OCI-LY7 (cell line): Measurements from ENCODE around the gene WDR49. TPM values are rescaled to one million over a fixed set of nuclear protein-coding genes. Genes with fewer than 3 reads are reported as not detected.

ENCODE experiments used
- BruUV-seq: library from RNA; stranded (reverse); fragments of 400-500 nt; replicated peaks from 2 replicates; lab custom pipeline; 2021; lab: Mats Ljungman, UMichigan
- CTCF ChIA-PET: fragments of 300-600 bp; sonication (Branson Sonifier 250); formaldehyde crosslinking; loops from one replicate; lab custom pipeline; 2022; ENCODE audit warnings: antibody characterized with exemption; ENCODE audit not compliant: unreplicated experiment; lab: Charles Lee
- POLR2A ChIA-PET: fragments of 300-600 bp; sonication (Branson Sonifier 250); formaldehyde crosslinking; loops from one replicate; lab custom pipeline; 2022; ENCODE audit warnings: antibody characterized with exemption; lab: Charles Lee
- DNase-seq: peaks from one replicate; pipeline ENCODE4 v3.0.0-alpha.2; 2015; ENCODE audit warnings: low spot score
- H2AFZ ChIP-seq: fragments of 200-600 bp; sonication (generic), shearing (Covaris generic); 2 replicates; pipeline ENCODE4 v1.6.1; 2014; ENCODE audit warnings: mild to moderate bottlenecking, antibody characterized with exemption, low read length, moderate library complexity
- H3K27ac ChIP-seq: fragments of 200-600 bp; sonication (generic); 2 replicates; pipeline ENCODE4 v1.5.1; 2014; ENCODE audit warnings: mixed run types, low read depth, mild to moderate bottlenecking, moderate library complexity, low read length, inconsistent platforms; ENCODE audit not compliant: poor library complexity, severe bottlenecking
- H3K36me3 ChIP-seq: fragments of 200-600 bp; sonication (generic); 2 replicates; pipeline ENCODE4 v1.6.1; 2014; ENCODE audit warnings: mild to moderate bottlenecking, antibody characterized with exemption, low read length, moderate library complexity, mixed read lengths; ENCODE audit not compliant: insufficient read depth
- H3K4me1 ChIP-seq: fragments of 200-600 bp; sonication (generic); 2 replicates; pipeline ENCODE4 v1.5.1; 2014; ENCODE audit warnings: mild to moderate bottlenecking, low read length; ENCODE audit not compliant: insufficient read depth, poor library complexity, severe bottlenecking
- H3K4me2 ChIP-seq: fragments of 200-600 bp; sonication (generic); 2 replicates; pipeline ENCODE4 v1.6.1; 2014; ENCODE audit warnings: mild to moderate bottlenecking, low read length
- H3K4me3 ChIP-seq: fragments of 200-600 bp; sonication (generic); 2 replicates; pipeline ENCODE4 v1.5.1; 2014; ENCODE audit warnings: mild to moderate bottlenecking, low read depth, low read length; ENCODE audit not compliant: poor library complexity, severe bottlenecking
- H3K79me2 ChIP-seq: fragments of 200-600 bp; sonication (generic); 2 replicates; pipeline ENCODE4 v1.6.1; 2016; ENCODE audit warnings: low read depth, mild to moderate bottlenecking, low read length, moderate library complexity, mixed read lengths; ENCODE audit not compliant: insufficient read depth
- H3K9me2 ChIP-seq: fragments of 200-600 bp; sonication (generic); 2 replicates; pipeline ENCODE4 v1.6.1; 2016; ENCODE audit warnings: mild to moderate bottlenecking, low read length, mixed read lengths; ENCODE audit not compliant: insufficient read depth
- H3K9me3 ChIP-seq: fragments of 200-600 bp; sonication (generic); 2 replicates; pipeline ENCODE4 v1.6.1; 2014; ENCODE audit warnings: mild to moderate bottlenecking, mixed run types, low read length, mixed read lengths
- H4K20me1 ChIP-seq: fragments of 200-600 bp; sonication (generic); 2 replicates; pipeline ENCODE4 v1.6.1; 2014; ENCODE audit warnings: mild to moderate bottlenecking, antibody characterized with exemption, low read length, moderate library complexity, mixed read lengths; ENCODE audit not compliant: insufficient read depth
- CTCF ChIP-seq: fragments of 200-600 bp; sonication (generic); conservative IDR thresholded peaks from 2 replicates; pipeline ENCODE4 v1.5.1; 2014; ENCODE audit warnings: mild to moderate bottlenecking, antibody characterized with exemption, low read length, moderate library complexity, mixed read lengths
- EZH2phosphoT487 ChIP-seq: fragments of 200-600 bp; sonication (generic); IDR thresholded peaks from 2 replicates; pipeline ENCODE4 v1.6.1; 2018; ENCODE audit warnings: low read depth, borderline replicate concordance, mild to moderate bottlenecking, mixed run types, antibody characterized with exemption, low read length, moderate library complexity, mixed read lengths
- intact Hi-C: fragments of 100-400 bp; cut with micrococcal nuclease; formaldehyde crosslinking; loops from one replicate; pipeline ENCODE4 v1.10.0; 2022; ENCODE audit not compliant: unreplicated experiment
- total RNA-seq, 2 experiments: library from RNA; depleted of rRNA in 1 of 2; stranded (reverse); fragments of >200 nt in 1 of 2; shearing (Covaris generic) in 1 of 2; gene quantifications; 2 replicates each; pipeline ENCODE4 v1.2.3, GENCODE V29; 2014 to 2022

Gene WDR49
- total RNA-seq, 2 experiments from 2014 or later: not detected

DNA sequence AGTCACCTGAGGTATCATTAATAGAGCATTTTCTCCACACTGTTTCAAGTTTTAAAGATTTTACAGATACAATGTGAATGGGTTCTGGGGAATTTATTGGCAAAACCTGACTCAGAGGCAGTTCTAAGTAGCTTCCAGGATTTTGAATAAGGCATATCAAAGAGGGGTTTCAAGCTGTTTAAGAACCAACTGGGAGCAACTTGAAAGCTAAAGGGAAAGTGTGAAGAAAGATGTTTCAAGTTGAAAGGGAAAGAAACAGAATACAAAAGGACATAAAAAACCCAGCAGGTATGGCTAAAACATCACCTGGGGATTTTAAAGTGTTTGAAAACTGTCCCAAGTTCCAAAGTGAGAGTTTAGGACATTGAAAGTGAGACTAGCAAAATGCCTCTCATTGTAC lies 162.1 kb downstream of the WDR49 start:
- Histone ChIP-seq H3K4me3 (no peak overlapping the region), H2AFZ (no peak overlapping the region), H3K79me2 (no peaks in the 10 kb centered on the region), H4K20me1 (no peaks in the 10 kb centered on the region), H3K9me2 (no peaks in the 10 kb centered on the region), H3K36me3 (no peaks in the 10 kb centered on the region), H3K9me3 (no peaks in the 10 kb centered on the region), H3K4me1 (peaks cover 6% of the 10 kb centered on the region), H3K4me2 (no peak overlapping the region), H3K27ac (no peak overlapping the region)
- TF ChIP-seq EZH2phosphoT487 (no peak), CTCF (no peak)
- BruUV-seq: no TSS peak
- intact Hi-C loops: no loop called here
- no peak for DNase-seq
- POLR2A ChIA-PET: interaction anchor here (0.7 to 1.5 kb wide), 3 partner anchors 15 to 769 kb away, joined by 3 to 4 read pairs (median 3); no protein-coding TSS in a partner anchor
- CTCF ChIA-PET: no interaction called here

- H3K4me3 ChIP-seq: no peak overlapping the region
- H3K36me3 ChIP-seq: no peaks in the 10 kb centered on the region
- no TSS peak for BruUV-seq
- TF ChIP-seq EZH2phosphoT487 (no peak), CTCF (no peak)
- H3K79me2 ChIP-seq: no peaks in the 10 kb centered on the region
- POLR2A ChIA-PET: no interaction called here
- H3K9me3 ChIP-seq: no peaks in the 10 kb centered on the region
- intact Hi-C loops: no loop called here
- H2AFZ ChIP-seq: no peak overlapping the region
- CTCF ChIA-PET: no interaction called here
- H3K27ac ChIP-seq: no peak overlapping the region
- H3K9me2 ChIP-seq: no peaks in the 10 kb centered on the region
- H3K4me1 ChIP-seq: peaks cover 6% of the 10 kb centered on the region
- DNase-seq: no peak
- no peaks in the 10 kb centered on the region for H4K20me1 ChIP-seq
- no peak overlapping the region for H3K4me2 ChIP-seq
These were observed 164.2 kb downstream of the WDR49 start for GRCh38 chr3:167489571-167489970.

- H2AFZ ChIP-seq: no peak overlapping the region
- H3K4me1 ChIP-seq: peaks cover 6% of the 10 kb centered on the region
- no peak overlapping the region for H3K27ac ChIP-seq
- intact Hi-C loops: no loop called here
- POLR2A ChIA-PET: interaction anchor here (0.7 kb wide), 1 partner anchor 54 kb away, joined by 6 read pairs; no protein-coding TSS in a partner anchor
- no peak for DNase-seq
- BruUV-seq: no TSS peak
- H3K9me2 ChIP-seq: no peaks in the 10 kb centered on the region
- TF ChIP-seq CTCF (no peak), EZH2phosphoT487 (no peak)
- CTCF ChIA-PET: no interaction called here
- H3K4me2 ChIP-seq: no peak overlapping the region
- no peaks in the 10 kb centered on the region for H3K79me2 ChIP-seq
- no peaks in the 10 kb centered on the region for H3K36me3 ChIP-seq
- no peaks in the 10 kb centered on the region for H3K9me3 ChIP-seq
- no peaks in the 10 kb centered on the region for H4K20me1 ChIP-seq
- no peak overlapping the region for H3K4me3 ChIP-seq
These were observed 166.2 kb downstream of the WDR49 start for GRCh38 chr3:167487556-167487955.
